A549 (cell line): Measurements from ENCODE around the gene TMEM237. TPM values are rescaled to one million over a fixed set of nuclear protein-coding genes. Genes with fewer than 3 reads are reported as not detected.

Source experiments
- ATAC-seq, 2 experiments: fragments of 200-7000 bp in 1 of 2; fragments of >200 bp in 1 of 2; cut with Nextera tagmentation in 1 of 2; cut with Tn5 transposase in 1 of 2; 3 replicates each; pipeline versions ENCODE4 v1.8.0 to v1.9.1; 2018 to 2020; ENCODE audit warnings: mild to moderate bottlenecking in 1 of 2, moderate library complexity in 1 of 2
- CTCF ChIA-PET: fragments of 300-600 bp; sonication (Branson Sonifier 250); formaldehyde crosslinking; extraction: SDS; loops from one replicate; lab custom pipeline; 2021; ENCODE audit warnings: antibody characterized with exemption, inconsistent platforms; lab: Yijun Ruan, JAX
- POLR2A ChIA-PET: fragments of 350-600 bp; formaldehyde crosslinking; extraction: SDS; loops from one replicate; lab custom pipeline; 2021; ENCODE audit warnings: antibody characterized with exemption, inconsistent platforms; lab: Yijun Ruan, JAX
- DNase-seq, 2 experiments: peaks; one replicate each; pipeline versions ENCODE4 v3.0.0 to v3.0.0-alpha.2; 2011 to 2016; ENCODE audit warnings: low read depth in 1 of 2, low spot score in 1 of 2
- FAIRE-seq: peaks from 2 replicates; lab custom pipeline; 2011; peaks lifted over from hg19 to GRCh38; lab: Jason Lieb, UNC
- H3K27ac ChIP-seq, 2 experiments: fragments of >200 bp; sonication (Bioruptor Twin); formaldehyde crosslinking; 3 replicates each; pipeline ENCODE4 v1.5.1; 2016 to 2017
- H3K4me1 ChIP-seq: fragments of >200 bp; sonication (Bioruptor Twin); formaldehyde crosslinking; 3 replicates; pipeline ENCODE4 v1.6.1; 2016
- H3K4me2 ChIP-seq: fragments of >200 bp; sonication (Bioruptor Twin); formaldehyde crosslinking; 3 replicates; pipeline ENCODE4 v1.6.1; 2016
- H3K4me3 ChIP-seq: fragments of >200 bp; sonication (Bioruptor Twin); formaldehyde crosslinking; 3 replicates; pipeline ENCODE4 v1.5.1; 2016
- H3K9me3 ChIP-seq: fragments of >200 bp; sonication (Bioruptor Twin); formaldehyde crosslinking; 3 replicates; pipeline ENCODE4 v1.6.1; 2016
- CEBPB ChIP-seq, 2 experiments: fragments of >200 bp in 1 of 2; sonication (Bioruptor Twin) in 1 of 2; formaldehyde crosslinking in 1 of 2; IDR thresholded peaks; 2 replicates each; pipeline ENCODE4 v1.6.1; 2012 to 2016
- EHMT2 ChIP-seq: fragments of 200-600 bp; sonication (generic); IDR thresholded peaks from 2 replicates; pipeline ENCODE4 v1.6.1; 2016; ENCODE audit warnings: antibody characterized with exemption, low read depth, mild to moderate bottlenecking, moderate library complexity
- ESRRA ChIP-seq: fragments of 150-350 bp; IDR thresholded peaks from 2 replicates; pipeline ENCODE4 v1.6.1; 2014; ENCODE audit warnings: mild to moderate bottlenecking, low read length, borderline replicate concordance
- FOSB ChIP-seq: fragments of 250-450 bp; sonication (Bioruptor Pico); IDR thresholded peaks from 2 replicates; pipeline ENCODE4 v1.5.0; 2020; ENCODE audit warnings: mild to moderate bottlenecking, moderate library complexity
- HDAC2 ChIP-seq: fragments of 200-600 bp; sonication (generic); IDR thresholded peaks from 2 replicates; pipeline ENCODE4 v1.6.1; 2016
- HOXB5 ChIP-seq: fragments of 250-450 bp; sonication (Bioruptor Pico); IDR thresholded peaks from 2 replicates; pipeline ENCODE4 v1.5.0; 2020; ENCODE audit warnings: mild to moderate bottlenecking, moderate library complexity
- JUN ChIP-seq, 2 experiments: fragments of >200 bp; sonication (Bioruptor Twin); formaldehyde crosslinking; IDR thresholded peaks; 2 replicates in 1 of 2; 3 replicates in 1 of 2; pipeline ENCODE4 v1.6.1; 2016 to 2017
- KDM5A ChIP-seq: fragments of 200-600 bp; sonication (generic); IDR thresholded peaks from 2 replicates; pipeline ENCODE4 v1.6.1; 2016; ENCODE audit warnings: antibody characterized with exemption, mild to moderate bottlenecking
- NR3C1 ChIP-seq: fragments of >200 bp; sonication (Bioruptor Twin); formaldehyde crosslinking; IDR thresholded peaks from 3 replicates; pipeline ENCODE4 v1.6.1; 2017
- POLR2AphosphoS2 ChIP-seq: conservative IDR thresholded peaks from 2 replicates; pipeline ENCODE4 v1.6.1; 2012; ENCODE audit warnings: low read length, improper control_type of control experiment, inconsistent platforms
- RAD21 ChIP-seq, 2 experiments: fragments of >200 bp in 1 of 2; sonication (Bioruptor Twin) in 1 of 2; formaldehyde crosslinking in 1 of 2; IDR thresholded peaks in 1 of 2; conservative IDR thresholded peaks in 1 of 2; 2 replicates in 1 of 2; 3 replicates in 1 of 2; pipeline ENCODE4 v1.6.1; 2012 to 2018; ENCODE audit warnings: inconsistent platforms in 1 of 2
- RARB ChIP-seq: fragments of 250-450 bp; sonication (Bioruptor Pico); IDR thresholded peaks from 2 replicates; pipeline ENCODE4 v1.8.0; 2021; ENCODE audit warnings: mild to moderate bottlenecking, moderate library complexity
- RFX5 ChIP-seq: fragments of 450-650 bp; IDR thresholded peaks from 2 replicates; pipeline ENCODE4 v1.7.1; 2014; ENCODE audit warnings: antibody characterized with exemption, mild to moderate bottlenecking, moderate library complexity
- ZC3H11A ChIP-seq: fragments of 450-650 bp; IDR thresholded peaks from 2 replicates; pipeline ENCODE4 v1.6.1; 2014; ENCODE audit warnings: antibody characterized with exemption, mild to moderate bottlenecking
- ZNF302 ChIP-seq: fragments of 250-450 bp; sonication (Bioruptor Pico); IDR thresholded peaks from 2 replicates; pipeline ENCODE4 v1.9.0; 2021; ENCODE audit warnings: inconsistent platforms, mild to moderate bottlenecking, moderate library complexity
- WGBS: methylation state at CpG from one replicate; pipeline ENCODE4 v1.1.6; 2017; ENCODE audit errors: missing lambda C conversion rate; 5-methylcytosine and 5-hydroxymethylcytosine counted together
- polyA plus RNA-seq, 4 experiments: library from polyadenylated mRNA; depleted of rRNA in 3 of 4; stranded (reverse); fragments of >200 nt; fragmentation: RNase III in 1 of 4; extraction: RNeasy Plus Mini Kit Qiagen cat#74134 plus additional on column Dnase treatment in 1 of 4; gene quantifications; 2 replicates in 3 of 4; 3 replicates in 1 of 4; pipeline ENCODE4 v1.2.3, GENCODE V29; 2011 to 2017
- TF ChIP-seq, protein P1 (sequence below): IDR thresholded peaks from 2 replicates; pipeline ENCODE4 v1.6.1; 2012
- TF ChIP-seq, protein P2 (sequence below): fragments of >200 bp; sonication (Bioruptor Twin); formaldehyde crosslinking; IDR thresholded peaks from 2 replicates; pipeline ENCODE4 v1.6.1; 2016
- TF ChIP-seq, protein P3 (sequence below): fragments of >200 bp; sonication (Bioruptor Twin); formaldehyde crosslinking; IDR thresholded peaks from 3 replicates; pipeline ENCODE4 v1.6.1; 2016
- TF ChIP-seq, protein P4 (sequence below): fragments of 150-350 bp; IDR thresholded peaks from 2 replicates; pipeline ENCODE4 v1.6.1; 2014; ENCODE audit warnings: low read depth, mild to moderate bottlenecking, low read length
- TF ChIP-seq, protein P5 (sequence below): fragments of 200-600 bp; sonication (generic); IDR thresholded peaks from 2 replicates; pipeline ENCODE4 v1.6.1; 2016; ENCODE audit warnings: antibody characterized with exemption, mild to moderate bottlenecking, moderate library complexity
- TF ChIP-seq, protein P6 (sequence below): fragments of 250-450 bp; sonication (Bioruptor Pico); IDR thresholded peaks from 2 replicates; pipeline ENCODE4 v1.5.0; 2020; ENCODE audit warnings: low read depth, mild to moderate bottlenecking, moderate library complexity

Gene TMEM237
- polyA plus RNA-seq, 2 of the 4 experiments (the other 2 are of a cell fraction): 15.7 to 37.1 TPM

DNA sequence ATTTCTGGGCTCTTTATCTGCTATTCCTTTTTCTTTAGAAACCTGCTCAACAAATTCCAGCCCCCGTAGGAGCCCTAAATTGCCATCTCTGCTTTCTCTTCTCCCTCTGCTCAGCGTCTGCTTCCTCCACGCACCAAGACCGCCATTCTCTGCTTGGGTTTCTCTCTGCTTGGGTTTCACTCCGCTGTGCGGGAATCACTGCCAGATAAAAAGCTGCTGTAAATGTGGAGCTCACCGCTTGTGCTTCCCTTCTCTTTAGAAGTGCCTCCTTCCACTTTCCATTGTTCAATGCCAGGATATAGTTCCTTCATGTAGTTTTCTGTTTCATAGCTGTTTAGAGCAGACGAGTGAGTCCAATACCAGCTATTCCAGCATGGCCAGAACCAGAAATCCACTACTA lies 45.9 kb downstream of the TMEM237 start:
- CTCF ChIA-PET: no interaction called here
- ATAC-seq: no peak

DNA sequence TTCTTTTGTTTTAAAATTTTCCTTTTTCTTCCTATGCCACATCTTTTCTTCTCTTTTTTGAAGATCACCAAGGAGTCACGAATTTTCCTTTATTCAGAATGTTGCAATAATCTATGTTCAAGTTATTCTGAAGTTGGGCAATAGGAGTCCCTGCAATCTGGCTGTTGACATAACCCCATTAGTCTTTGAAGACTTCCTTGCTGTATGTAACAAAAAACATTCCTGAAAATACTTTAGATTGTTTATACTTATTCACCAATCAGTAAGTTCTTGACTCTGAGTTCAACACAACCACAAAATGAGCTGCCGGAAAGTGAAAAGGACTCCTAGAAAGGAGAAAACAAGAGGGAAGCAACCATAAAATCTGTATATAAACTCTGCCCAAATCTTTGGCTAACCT lies 62.8 kb downstream of the TMEM237 start:
- DNase-seq: peak; percentile 5 to 36
- ChIA-PET POLR2A (no interaction called here), CTCF (no interaction called here)
- H3K4me2 ChIP-seq: peak overlapping the region; percentile 53
- WGBS: 23% methylated on average over 2 of the region's 2 CpGs
- H3K4me1 ChIP-seq: peaks cover 20% of the 10 kb centered on the region; the same call in 2 of the 3 replicates
- peak overlapping the region; percentile 2 to 5; a peak in 2 of 6 replicates for H3K27ac ChIP-seq
- no peaks in the 10 kb centered on the region for H3K9me3 ChIP-seq
- TF ChIP-seq HOXB5 (no peak), JUN (IDR thresholded peaks at IDR 0.05) (no peak), RARB (CRISPR knock-in tag) (no peak), CEBPB (IDR thresholded peaks at IDR 0.05) (peak; percentile 85 to 91)
- TF ChIP-seq, protein P1, sequence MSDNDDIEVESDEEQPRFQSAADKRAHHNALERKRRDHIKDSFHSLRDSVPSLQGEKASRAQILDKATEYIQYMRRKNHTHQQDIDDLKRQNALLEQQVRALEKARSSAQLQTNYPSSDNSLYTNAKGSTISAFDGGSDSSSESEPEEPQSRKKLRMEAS: no peak
- TF ChIP-seq, protein P2, sequence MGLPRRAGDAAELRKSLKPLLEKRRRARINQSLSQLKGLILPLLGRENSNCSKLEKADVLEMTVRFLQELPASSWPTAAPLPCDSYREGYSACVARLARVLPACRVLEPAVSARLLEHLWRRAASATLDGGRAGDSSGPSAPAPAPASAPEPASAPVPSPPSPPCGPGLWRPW: peak; percentile 64; the same call in 1 of the 2 replicates
- peak in 1 of 2 experiments; percentile 38; a peak in 1 of 6 replicates for ATAC-seq
- FAIRE-seq: no peak
- no peak overlapping the region for H3K4me3 ChIP-seq

More for the DNA sequence above, 45.9 kb downstream of the TMEM237 start:
- Histone ChIP-seq H3K4me3 (no peak overlapping the region), H3K4me2 (no peak overlapping the region), H3K27ac (no peak overlapping the region), H3K9me3 (no peaks in the 10 kb centered on the region; the same call in 2 of the 3 replicates), H3K4me1 (no peaks in the 10 kb centered on the region)
- FAIRE-seq (no peak), DNase-seq (no peak)
- 59% methylated on average over 8 of the region's 8 CpGs for WGBS
- POLR2A ChIA-PET: no interaction called here
- TF ChIP-seq RAD21 (conservative IDR thresholded peaks at IDR 0.05 in 1 of 2, IDR thresholded peaks at IDR 0.05 in 1 of 2): no peak
- no peak for TF ChIP-seq NR3C1
- no peak for TF ChIP-seq ZNF302 (CRISPR knock-in tag)
- TF ChIP-seq, protein P2: no peak
- no peak for TF ChIP-seq ZC3H11A
- TF ChIP-seq, protein P3, sequence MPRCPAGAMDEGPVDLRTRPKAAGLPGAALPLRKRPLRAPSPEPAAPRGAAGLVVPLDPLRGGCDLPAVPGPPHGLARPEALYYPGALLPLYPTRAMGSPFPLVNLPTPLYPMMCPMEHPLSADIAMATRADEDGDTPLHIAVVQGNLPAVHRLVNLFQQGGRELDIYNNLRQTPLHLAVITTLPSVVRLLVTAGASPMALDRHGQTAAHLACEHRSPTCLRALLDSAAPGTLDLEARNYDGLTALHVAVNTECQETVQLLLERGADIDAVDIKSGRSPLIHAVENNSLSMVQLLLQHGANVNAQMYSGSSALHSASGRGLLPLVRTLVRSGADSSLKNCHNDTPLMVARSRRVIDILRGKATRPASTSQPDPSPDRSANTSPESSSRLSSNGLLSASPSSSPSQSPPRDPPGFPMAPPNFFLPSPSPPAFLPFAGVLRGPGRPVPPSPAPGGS: no peak
- TF ChIP-seq ESRRA: no peak
- no peak for TF ChIP-seq HDAC2
- TF ChIP-seq, protein P4, sequence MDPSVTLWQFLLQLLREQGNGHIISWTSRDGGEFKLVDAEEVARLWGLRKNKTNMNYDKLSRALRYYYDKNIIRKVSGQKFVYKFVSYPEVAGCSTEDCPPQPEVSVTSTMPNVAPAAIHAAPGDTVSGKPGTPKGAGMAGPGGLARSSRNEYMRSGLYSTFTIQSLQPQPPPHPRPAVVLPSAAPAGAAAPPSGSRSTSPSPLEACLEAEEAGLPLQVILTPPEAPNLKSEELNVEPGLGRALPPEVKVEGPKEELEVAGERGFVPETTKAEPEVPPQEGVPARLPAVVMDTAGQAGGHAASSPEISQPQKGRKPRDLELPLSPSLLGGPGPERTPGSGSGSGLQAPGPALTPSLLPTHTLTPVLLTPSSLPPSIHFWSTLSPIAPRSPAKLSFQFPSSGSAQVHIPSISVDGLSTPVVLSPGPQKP: no peak
- no peak for TF ChIP-seq KDM5A
- no peak for TF ChIP-seq RFX5
- no peak for TF ChIP-seq POLR2AphosphoS2
- TF ChIP-seq, protein P5, sequence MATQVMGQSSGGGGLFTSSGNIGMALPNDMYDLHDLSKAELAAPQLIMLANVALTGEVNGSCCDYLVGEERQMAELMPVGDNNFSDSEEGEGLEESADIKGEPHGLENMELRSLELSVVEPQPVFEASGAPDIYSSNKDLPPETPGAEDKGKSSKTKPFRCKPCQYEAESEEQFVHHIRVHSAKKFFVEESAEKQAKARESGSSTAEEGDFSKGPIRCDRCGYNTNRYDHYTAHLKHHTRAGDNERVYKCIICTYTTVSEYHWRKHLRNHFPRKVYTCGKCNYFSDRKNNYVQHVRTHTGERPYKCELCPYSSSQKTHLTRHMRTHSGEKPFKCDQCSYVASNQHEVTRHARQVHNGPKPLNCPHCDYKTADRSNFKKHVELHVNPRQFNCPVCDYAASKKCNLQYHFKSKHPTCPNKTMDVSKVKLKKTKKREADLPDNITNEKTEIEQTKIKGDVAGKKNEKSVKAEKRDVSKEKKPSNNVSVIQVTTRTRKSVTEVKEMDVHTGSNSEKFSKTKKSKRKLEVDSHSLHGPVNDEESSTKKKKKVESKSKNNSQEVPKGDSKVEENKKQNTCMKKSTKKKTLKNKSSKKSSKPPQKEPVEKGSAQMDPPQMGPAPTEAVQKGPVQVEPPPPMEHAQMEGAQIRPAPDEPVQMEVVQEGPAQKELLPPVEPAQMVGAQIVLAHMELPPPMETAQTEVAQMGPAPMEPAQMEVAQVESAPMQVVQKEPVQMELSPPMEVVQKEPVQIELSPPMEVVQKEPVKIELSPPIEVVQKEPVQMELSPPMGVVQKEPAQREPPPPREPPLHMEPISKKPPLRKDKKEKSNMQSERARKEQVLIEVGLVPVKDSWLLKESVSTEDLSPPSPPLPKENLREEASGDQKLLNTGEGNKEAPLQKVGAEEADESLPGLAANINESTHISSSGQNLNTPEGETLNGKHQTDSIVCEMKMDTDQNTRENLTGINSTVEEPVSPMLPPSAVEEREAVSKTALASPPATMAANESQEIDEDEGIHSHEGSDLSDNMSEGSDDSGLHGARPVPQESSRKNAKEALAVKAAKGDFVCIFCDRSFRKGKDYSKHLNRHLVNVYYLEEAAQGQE: no peak
- TF ChIP-seq, protein P1: no peak
- TF ChIP-seq EHMT2: no peak
- TF ChIP-seq, protein P6, sequence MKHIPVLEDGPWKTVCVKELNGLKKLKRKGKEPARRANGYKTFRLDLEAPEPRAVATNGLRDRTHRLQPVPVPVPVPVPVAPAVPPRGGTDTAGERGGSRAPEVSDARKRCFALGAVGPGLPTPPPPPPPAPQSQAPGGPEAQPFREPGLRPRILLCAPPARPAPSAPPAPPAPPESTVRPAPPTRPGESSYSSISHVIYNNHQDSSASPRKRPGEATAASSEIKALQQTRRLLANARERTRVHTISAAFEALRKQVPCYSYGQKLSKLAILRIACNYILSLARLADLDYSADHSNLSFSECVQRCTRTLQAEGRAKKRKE (CRISPR knock-in tag): no peak
- TF ChIP-seq FOSB: no peak
